Measurements from ENCODE around the gene PIK3AP1. TPM values are rescaled to one million over a fixed set of nuclear protein-coding genes. Genes with fewer than 3 reads are reported as not detected.

The PIK3AP1 gene
- total and polyA plus RNA-seq, 2 of the 8 experiments (the other 6 are each of a cell fraction or from before 2014, with no cell fraction given): 1.9 to 4.5 TPM

- FAIRE-seq (no peak), DNase-seq (ENCODE audit: low read depth in 1 of 2, low spot score in 2 of 2) (no peak)
- no peak overlapping the region for H2BK120ac ChIP-seq (replicated peaks; ENCODE audit: low read depth, low read length)
- 93% methylated on average over 3 of the region's 3 CpGs; no CpG with 5 or more reads in 1 of the 2 experiments for WGBS, 2 experiments (ENCODE audit: extremely low coverage in 1 of 2, insufficient coverage in 1 of 2, insufficient read length in 1 of 2, insufficient replicate concordance in 2 of 2, low coverage in 1 of 2, low lambda C conversion rate in 2 of 2, missing lambda C conversion rate in 1 of 2)
- no peaks in the 10 kb centered on the region for H4K20me1 ChIP-seq (replicated peaks in 1 of 2; ENCODE audit: control insufficient read depth in 1 of 2, insufficient read depth in 2 of 2, low read length in 2 of 2)
- ChIA-PET CTCF (ENCODE audit: partially characterized antibody) (interaction anchor here (1.6 kb wide), 1 partner anchor 19 kb away, joined by 4 read pairs; no protein-coding TSS in a partner anchor), POLR2A (ENCODE audit: partially characterized antibody) (interaction anchor here (1.7 kb wide), 1 partner anchor 41 kb away, joined by 4 read pairs; no protein-coding TSS in a partner anchor)
- no peaks in the 10 kb centered on the region for H3K23me2 ChIP-seq (ENCODE audit: low read depth, low read length)
- H3K36me3 ChIP-seq (ENCODE audit: control insufficient read depth in 2 of 4, insufficient read depth in 4 of 4, low read length in 3 of 4): no peaks in the 10 kb centered on the region
- no peak overlapping the region for H2AFZ ChIP-seq (ENCODE audit: low read length)
- no peak overlapping the region for H2BK20ac ChIP-seq (ENCODE audit: low read length)
- no peak overlapping the region for H3K14ac ChIP-seq (ENCODE audit: insufficient read length)
- H4K8ac ChIP-seq (ENCODE audit: extremely low read depth, insufficient read depth, low read length): no peak overlapping the region
- no peaks in the 10 kb centered on the region for H3K27me3 ChIP-seq (replicated peaks in 1 of 4; ENCODE audit: control insufficient read depth in 3 of 4, extremely low read depth in 1 of 4, insufficient read depth in 3 of 4, low read length in 3 of 4)
- H2BK5ac ChIP-seq (ENCODE audit: low read depth, low read length): no peak overlapping the region
- H4K91ac ChIP-seq (replicated peaks; ENCODE audit: insufficient read length, low read length): no peak overlapping the region
- peaks cover 0 to 4% (median 1%) of the 10 kb centered on the region in 4 experiments; a peak in 2 of 7 replicates for H3K4me1 ChIP-seq (replicated peaks in 1 of 4; ENCODE audit: control insufficient read depth in 3 of 4, insufficient read depth in 4 of 4, low read length in 3 of 4)
- H3K4me2 ChIP-seq (ENCODE audit: insufficient read depth in 1 of 2, low read depth in 2 of 2, low read length in 2 of 2): no peak overlapping the region
- H3K9me3 ChIP-seq (ENCODE audit: insufficient read depth in 2 of 2, low read depth in 1 of 2, low read length in 1 of 2): no peaks in the 10 kb centered on the region
- H3K23ac ChIP-seq (ENCODE audit: insufficient read length): no peak overlapping the region
- H3K79me1 ChIP-seq (ENCODE audit: low read depth, low read length): no peaks in the 10 kb centered on the region
- no peaks in the 10 kb centered on the region for H3K79me2 ChIP-seq (ENCODE audit: control insufficient read depth in 1 of 2, insufficient read depth in 2 of 2, low read length in 2 of 2)
- H3K18ac ChIP-seq (ENCODE audit: extremely low read depth, low read length): no peak overlapping the region
- H3K56ac ChIP-seq (replicated peaks; ENCODE audit: insufficient read length, low read depth, low read length): no peak overlapping the region
- H2AK5ac ChIP-seq (ENCODE audit: low read depth, low read length): no peak overlapping the region
- H2BK15ac ChIP-seq (ENCODE audit: low read length): no peak overlapping the region
- H4K5ac ChIP-seq (ENCODE audit: insufficient read length, low read depth, low read length): no peak overlapping the region
- no peak overlapping the region for H2BK12ac ChIP-seq (ENCODE audit: low read depth, low read length)
- H3K27ac ChIP-seq (ENCODE audit: low read depth, low read length): no peak overlapping the region
- H3K4me3 ChIP-seq (ENCODE audit: extremely low read depth in 1 of 4, insufficient read depth in 2 of 4, low read depth in 3 of 4, low read length in 4 of 4): no peak overlapping the region
- no peak overlapping the region for H3K9ac ChIP-seq (replicated peaks in 1 of 4; ENCODE audit: extremely low read depth in 1 of 4, low read depth in 3 of 4, low read length in 3 of 4)
- no peak overlapping the region for H3K4ac ChIP-seq (replicated peaks; ENCODE audit: insufficient read length, low read depth, low read length)
- no peak for TF ChIP-seq MAFK (IDR thresholded peaks at IDR 0.05; ENCODE audit: low read depth, low read length)
- no peak for TF ChIP-seq RBBP5 (IDR thresholded peaks at IDR 0.05; ENCODE audit: borderline replicate concordance, low read depth, low read length)
- no peak for TF ChIP-seq TEAD4 (IDR thresholded peaks at IDR 0.05; ENCODE audit: low read depth, low read length)
- no peak for TF ChIP-seq CREB1 (IDR thresholded peaks at IDR 0.05)
- no peak for TF ChIP-seq JUND (IDR thresholded peaks at IDR 0.05; ENCODE audit: low read length)
- no peak for TF ChIP-seq CHD1 (IDR thresholded peaks at IDR 0.05; ENCODE audit: low read depth, low read length)
- TF ChIP-seq RAD21 (IDR thresholded peaks at IDR 0.05 in 1 of 2, conservative IDR thresholded peaks at IDR 0.05 in 1 of 2; ENCODE audit: low read depth in 2 of 2, low read length in 2 of 2): no peak
- TF ChIP-seq KDM5A (IDR thresholded peaks at IDR 0.05; ENCODE audit: low read length): no peak
- TF ChIP-seq BCL11A (IDR thresholded peaks at IDR 0.05; ENCODE audit: low read depth in 2 of 2, low read length in 2 of 2): no peak
These were observed 20.7 kb downstream of the PIK3AP1 start for GRCh38 chr10:96699613-96700012.

All from H1 (cell line).